ENCODE data around the gene CKAP2L.

The CKAP2L gene

GRCh38 chr2:112764071-112765044, at the start of gene CKAP2L:
Gene CKAP2L, minus strand, starts transcription at chr2:112764609. Its CDS starts 11 bp downstream, at chr2:112764598.
- peak; percentile 93 for DNase-seq

- no peak for DNase-seq
Measured at GRCh38 chr2:112813280-112813966, 49.0 kb upstream of the CKAP2L start.

- DNase-seq = no peak
Measured at GRCh38 chr2:112812318-112813267, 48.2 kb upstream of the CKAP2L start.

GRCh38 chr2:112811841-112812306, 47.5 kb upstream of the CKAP2L start:
- DNase-seq = no peak

- DNase-seq = no peak
Measured at GRCh38 chr2:112811276-112811831, 46.9 kb upstream of the CKAP2L start.

GRCh38 chr2:112809112-112809511, 44.7 kb upstream of the CKAP2L start:
- DNase-seq = no peak

- no peak for DNase-seq
Measured at GRCh38 chr2:112807233-112807807, 42.9 kb upstream of the CKAP2L start.

GRCh38 chr2:112805542-112805941, 41.1 kb upstream of the CKAP2L start:
- no peak for DNase-seq

GRCh38 chr2:112803691-112804521, 39.5 kb upstream of the CKAP2L start:
- no peak for DNase-seq

- DNase-seq = no peak
Measured at GRCh38 chr2:112800881-112801583, 36.6 kb upstream of the CKAP2L start.

GRCh38 chr2:112798979-112799975, 34.9 kb upstream of the CKAP2L start:
- DNase-seq = no peak

GRCh38 chr2:112796486-112796885, 32.1 kb upstream of the CKAP2L start:
- DNase-seq = no peak

GRCh38 chr2:112795774-112796173, 31.4 kb upstream of the CKAP2L start:
- no peak for DNase-seq

- DNase-seq = no peak
Measured at GRCh38 chr2:112794841-112795240, 30.4 kb upstream of the CKAP2L start.

- no peak for DNase-seq
Measured at GRCh38 chr2:112794131-112794733, 29.8 kb upstream of the CKAP2L start.

- no peak for DNase-seq
Measured at GRCh38 chr2:112793449-112793978, 29.1 kb upstream of the CKAP2L start.

GRCh38 chr2:112792419-112792818, 28.0 kb upstream of the CKAP2L start:
- DNase-seq = no peak

- no peak for DNase-seq
Measured at GRCh38 chr2:112791693-112792230, 27.4 kb upstream of the CKAP2L start.
